Kidney epithelial cell (primary cell): ENCODE measurements around the gene ADAM23. TPM values are rescaled to one million over a fixed set of nuclear protein-coding genes. Genes with fewer than 3 reads are reported as not detected.

Source experiments
- DNase-seq: peaks from one replicate; pipeline ENCODE4 v3.0.0-alpha.2; 2010; ENCODE audit warnings: low read depth
- H3K27me3 ChIP-seq: 2 replicates; pipeline ENCODE4 v1.6.0; 2011; ENCODE audit warnings: low read length; ENCODE audit not compliant: control insufficient read depth, insufficient read depth
- H3K36me3 ChIP-seq: 2 replicates; pipeline ENCODE4 v1.5.1; 2011; ENCODE audit warnings: low read length; ENCODE audit not compliant: control insufficient read depth, insufficient read depth
- H3K4me3 ChIP-seq: 2 replicates; pipeline ENCODE4 v1.5.1; 2011; ENCODE audit warnings: low read depth, mild to moderate bottlenecking, control low read depth, low read length
- CTCF ChIP-seq: IDR thresholded peaks from 2 replicates; pipeline ENCODE4 v1.5.1; 2011; ENCODE audit warnings: mild to moderate bottlenecking, moderate library complexity, low read length, control low read depth, inconsistent platforms; ENCODE audit not compliant: insufficient read depth, poor library complexity, severe bottlenecking
- total RNA-seq: library from RNA; depleted of rRNA; stranded (reverse); fragments of >200 nt; gene quantifications from 2 replicates; pipeline ENCODE4 v1.2.3, GENCODE V29; 2015

The ADAM23 gene
- total RNA-seq, 1 donor from 2014 or later = 0.21 TPM

GRCh38 chr2:206665251-206665650 lies 221.9 kb downstream of the ADAM23 start:
- H3K27me3 ChIP-seq = no peaks in the 10 kb centered on the region
- no peak for TF ChIP-seq CTCF
- no peaks in the 10 kb centered on the region for H3K36me3 ChIP-seq
- DNase-seq = no peak
- H3K4me3 ChIP-seq = no peak overlapping the region

Other genes starting within 250 kb of the ADAM23 start
- gene ZDBF2, start 168.9 kb upstream of the ADAM23 start, total RNA-seq = 8.5 and 9.2 TPM in 2 replicates
- gene FAM237A, start 199.0 kb downstream of the ADAM23 start, total RNA-seq = not detected in 2 replicates